Ovary (tissue), 9 donors: ENCODE measurements around the gene RUNX2. TPM values are rescaled to one million over a fixed set of nuclear protein-coding genes. Genes with fewer than 3 reads are reported as not detected.

Experiments used
- DNase-seq, 5 donors: peaks; one replicate each; pipeline ENCODE4 v3.0.0-alpha.2; 2019 to 2020
- H3K27ac ChIP-seq, 2 donors: fragments of 200-600 bp; one replicate each; pipeline versions ENCODE4 v1.5.1 to v1.8.0; 2019 to 2022
- H3K27me3 ChIP-seq: fragments of 200-600 bp; one replicate; pipeline ENCODE4 v1.8.0; 2022
- H3K36me3 ChIP-seq: fragments of 200-600 bp; sonication (generic); one replicate; pipeline ENCODE4 v1.5.1; 2019
- H3K4me1 ChIP-seq: one replicate; pipeline ENCODE4 v1.8.1; 2013; ENCODE audit warnings: mild to moderate bottlenecking, moderate library complexity; ENCODE audit not compliant: insufficient read depth
- H3K4me3 ChIP-seq: fragments of 200-600 bp; sonication (generic); one replicate; pipeline ENCODE4 v1.5.1; 2017
- H3K9me3 ChIP-seq, 2 donors: fragments of 200-600 bp in 1 of 2; sonication (generic) in 1 of 2; one replicate each; pipeline versions ENCODE4 v1.5.1 to v1.8.1; 2013 to 2019; ENCODE audit warnings: mild to moderate bottlenecking in 1 of 2, moderate library complexity in 1 of 2
- EP300 ChIP-seq: sonication (generic); formaldehyde crosslinking; IDR thresholded peaks from one replicate; pipeline ENCODE4 v1.6.1; 2017; ENCODE audit warnings: antibody characterized with exemption
- POLR2A ChIP-seq: fragments of 450-650 bp; IDR thresholded peaks from one replicate; pipeline ENCODE4 v1.6.1; 2017; ENCODE audit warnings: antibody characterized with exemption, mild to moderate bottlenecking, moderate library complexity
- WGBS, 3 donors: extraction: QIAGEN DNeasy Blood & Tissue Kit in 1 of 3; methylation state at CpG; one replicate each; pipeline versions ENCODE4 v1.1.5 to v1.1.7; 2013 to 2017; 5-methylcytosine and 5-hydroxymethylcytosine counted together
- intact Hi-C, 4 donors: fragments of 100-400 bp; cut with DNase I; formaldehyde crosslinking; loops; one replicate each; pipeline versions ENCODE4 v1.11.0 to v1.15.1; 2022 to 2023
- polyA plus RNA-seq, 2 donors: library from polyadenylated mRNA; stranded (reverse); fragments of 200-250 nt in 1 of 2; fragments of 350-450 nt in 1 of 2; fragmentation: Illumina TruSeq in 1 of 2; extraction: RNeasy Lipid Tissue Mini Kit (QIAGEN cat#74804) in 1 of 2; gene quantifications; one replicate each; pipeline ENCODE4 v1.2.3, GENCODE V29; 2013 to 2014
- total RNA-seq, 7 donors: library from RNA; depleted of rRNA in 2 of 7; stranded (reverse); fragments of >200 nt in 2 of 7; fragmentation: NEBNext Ultra II Directional in 3 of 7; extraction: Animal tissue kit (Norgen Biotek cat#: 25700) in 3 of 7; gene quantifications; one replicate each; pipeline versions ENCODE4 v1.1.0 to v1.2.4, GENCODE V29; 2016 to 2023
- TF ChIP-seq, protein P1 (sequence below), 3 donors: fragments of 450-650 bp in 2 of 3; fragments of 200-600 bp in 1 of 3; IDR thresholded peaks; one replicate each; pipeline versions ENCODE4 v1.5.1 to v1.8.0; 2016 to 2022; ENCODE audit warnings: antibody characterized with exemption in 3 of 3, mild to moderate bottlenecking in 1 of 3
- donor health status: DM: no; HTN: no; CAD: no; lungs with moderate emphysema.
- donor health status: DM: no; HTN: no; CAD: no.
- donor health status: Bipolar disorder and iron deficiency.
- donor health status: DM: yes; HTN: yes; CAD: no.
- donor health status: DM: no; HTN: no; CAD: no.
- donor health status: DM: yes; HTN: yes; CAD: no.

The RUNX2 gene
- total and polyA plus RNA-seq, 9 donors = 1.1 to 25.2 (median 3.3) TPM

DNA sequence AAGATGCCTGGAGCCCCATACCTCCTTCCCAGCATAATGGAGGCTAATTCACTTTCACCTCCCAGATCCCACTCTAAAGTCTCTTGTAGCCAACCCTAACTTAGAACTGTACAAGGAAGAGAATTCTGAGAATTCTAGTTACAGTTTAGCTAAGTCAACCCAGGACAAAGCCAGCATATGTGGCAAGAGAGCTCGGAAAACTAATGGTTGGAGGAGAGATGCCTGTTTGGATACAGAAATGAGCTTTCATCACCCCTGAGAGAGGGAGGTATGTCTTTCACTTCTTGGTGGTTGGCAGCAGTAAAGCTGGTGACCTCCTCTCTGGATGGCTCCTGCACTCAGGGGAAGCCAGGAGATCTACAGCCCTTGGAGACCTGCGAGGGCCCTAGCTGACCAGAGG lies 302.2 kb downstream of the RUNX2 start:
- Histone ChIP-seq H3K9me3 (no peaks in the 10 kb centered on the region), H3K27ac (no peak overlapping the region), H3K27me3 (no peaks in the 10 kb centered on the region), H3K4me3 (no peak overlapping the region), H3K36me3 (no peaks in the 10 kb centered on the region), H3K4me1 (peaks cover 4% of the 10 kb centered on the region)
- TF ChIP-seq EP300 (no peak), POLR2A (no peak)
- TF ChIP-seq, protein P1, sequence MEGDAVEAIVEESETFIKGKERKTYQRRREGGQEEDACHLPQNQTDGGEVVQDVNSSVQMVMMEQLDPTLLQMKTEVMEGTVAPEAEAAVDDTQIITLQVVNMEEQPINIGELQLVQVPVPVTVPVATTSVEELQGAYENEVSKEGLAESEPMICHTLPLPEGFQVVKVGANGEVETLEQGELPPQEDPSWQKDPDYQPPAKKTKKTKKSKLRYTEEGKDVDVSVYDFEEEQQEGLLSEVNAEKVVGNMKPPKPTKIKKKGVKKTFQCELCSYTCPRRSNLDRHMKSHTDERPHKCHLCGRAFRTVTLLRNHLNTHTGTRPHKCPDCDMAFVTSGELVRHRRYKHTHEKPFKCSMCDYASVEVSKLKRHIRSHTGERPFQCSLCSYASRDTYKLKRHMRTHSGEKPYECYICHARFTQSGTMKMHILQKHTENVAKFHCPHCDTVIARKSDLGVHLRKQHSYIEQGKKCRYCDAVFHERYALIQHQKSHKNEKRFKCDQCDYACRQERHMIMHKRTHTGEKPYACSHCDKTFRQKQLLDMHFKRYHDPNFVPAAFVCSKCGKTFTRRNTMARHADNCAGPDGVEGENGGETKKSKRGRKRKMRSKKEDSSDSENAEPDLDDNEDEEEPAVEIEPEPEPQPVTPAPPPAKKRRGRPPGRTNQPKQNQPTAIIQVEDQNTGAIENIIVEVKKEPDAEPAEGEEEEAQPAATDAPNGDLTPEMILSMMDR (IDR thresholded peaks at IDR 0.05) = no peak
- intact Hi-C loops = no loop called here
- 45 to 88% (median 52%) methylated on average over 2 of the region's 2 CpGs for whole genome bisulfite sequencing, 3 donors
- no peak for DNase-seq

DNA sequence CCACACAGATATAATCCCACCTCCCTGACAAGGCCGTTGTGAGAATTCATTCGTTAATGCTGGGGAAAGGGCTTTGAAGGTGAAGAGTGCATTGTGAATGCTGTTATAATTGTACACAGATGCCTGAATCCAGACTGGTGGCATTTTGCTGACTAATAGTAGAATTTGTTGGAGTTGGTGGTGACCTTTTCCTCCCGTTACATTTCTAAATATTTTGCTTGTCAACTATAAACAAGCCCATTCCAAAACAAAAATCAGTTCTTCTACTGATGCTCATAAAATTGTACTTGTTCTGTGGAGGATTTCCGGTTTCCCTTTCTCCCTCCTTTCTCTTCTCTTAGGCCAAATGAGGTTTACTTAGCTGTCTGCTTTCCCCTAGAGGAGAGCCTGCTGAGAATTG lies 302.7 kb downstream of the RUNX2 start:
- intact Hi-C loops = no loop called here
- Histone ChIP-seq H3K4me1 (peaks cover 4% of the 10 kb centered on the region), H3K27me3 (no peaks in the 10 kb centered on the region), H3K9me3 (no peaks in the 10 kb centered on the region), H3K4me3 (no peak overlapping the region), H3K27ac (no peak overlapping the region), H3K36me3 (no peaks in the 10 kb centered on the region)
- no peak for DNase-seq
- WGBS, 3 donors = 9 to 26% (median 16%) methylated on average over 4 of the region's 4 CpGs
- TF ChIP-seq EP300 (no peak), POLR2A (no peak)
- TF ChIP-seq, protein P1 (IDR thresholded peaks at IDR 0.05) = no peak

DNA sequence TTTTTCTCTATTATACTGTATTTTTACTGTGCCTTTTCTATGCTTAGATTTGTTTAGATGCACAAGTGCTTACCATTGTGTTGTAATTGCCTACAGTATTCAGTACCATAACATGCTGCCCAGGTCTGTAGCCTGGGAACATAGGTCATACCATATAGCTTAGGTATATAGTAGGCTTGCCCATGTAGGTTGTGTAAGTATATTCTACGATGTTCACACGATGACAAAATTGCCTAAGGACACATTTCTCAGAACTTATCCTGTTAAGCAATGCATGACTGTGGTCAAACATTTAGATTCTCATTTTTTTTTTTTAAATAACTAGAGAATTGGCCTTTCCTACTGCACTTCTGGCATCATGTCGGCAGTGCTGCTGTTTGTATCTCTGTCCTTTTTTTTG lies 303.3 kb downstream of the RUNX2 start:
- 83 to 92% (median 87%) methylated on average over 3 of the region's 3 CpGs for WGBS, 3 donors
- Histone ChIP-seq H3K4me1 (peaks cover 4% of the 10 kb centered on the region), H3K27me3 (no peaks in the 10 kb centered on the region), H3K27ac (no peak overlapping the region), H3K4me3 (no peak overlapping the region), H3K9me3 (no peaks in the 10 kb centered on the region), H3K36me3 (no peaks in the 10 kb centered on the region)
- no peak for DNase-seq
- TF ChIP-seq POLR2A (no peak), EP300 (no peak)
- TF ChIP-seq, protein P1 (IDR thresholded peaks at IDR 0.05) = no peak
- intact Hi-C loops = no loop called here

DNA sequence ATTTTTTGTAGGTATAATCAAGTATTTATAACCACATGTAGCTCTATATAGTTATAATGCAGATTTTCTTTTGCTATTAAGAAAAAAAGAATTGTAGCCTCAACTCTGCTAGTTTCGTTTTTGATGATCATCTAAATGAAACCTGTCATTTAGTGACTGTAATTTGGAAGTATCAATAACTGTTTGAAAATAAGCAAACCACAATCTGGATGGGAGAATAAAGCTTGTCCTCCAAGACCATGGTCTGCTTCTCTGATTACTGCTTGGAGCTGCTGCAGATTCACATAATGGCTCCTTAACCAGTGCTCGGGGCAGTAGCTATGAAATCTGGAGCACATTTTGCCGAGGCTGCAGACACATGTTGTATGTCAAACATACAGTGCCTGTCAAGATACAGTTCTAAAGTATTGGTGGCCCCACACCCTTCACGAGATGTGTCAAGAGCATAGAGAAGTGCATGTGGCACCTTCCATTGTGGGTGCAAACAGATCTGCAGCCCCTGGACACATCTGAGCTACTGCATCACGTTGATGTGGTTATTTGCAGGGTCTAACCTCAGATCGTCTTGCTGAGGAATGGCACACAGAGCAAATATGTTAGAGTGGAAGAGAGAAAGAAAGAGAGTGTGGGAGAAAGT lies 305.3 kb downstream of the RUNX2 start:
- Histone ChIP-seq H3K4me3 (no peak overlapping the region), H3K27me3 (no peaks in the 10 kb centered on the region), H3K36me3 (no peaks in the 10 kb centered on the region), H3K4me1 (peaks cover 4% of the 10 kb centered on the region), H3K9me3 (no peaks in the 10 kb centered on the region), H3K27ac (no peak overlapping the region)
- TF ChIP-seq POLR2A (no peak), EP300 (no peak)
- TF ChIP-seq, protein P1 (IDR thresholded peaks at IDR 0.05) = no peak
- 84 to 95% (median 89%) methylated on average over 6 of the region's 6 CpGs for WGBS, 3 donors
- no peak for DNase-seq
- intact Hi-C loops = no loop called here
